ENCODE measurements around the gene CIDEB.

Gene CIDEB

GRCh38 chr14:24261969-24262327 is 45.8 kb downstream of the CIDEB start:
- H3K4me3 ChIP-seq (ENCODE audit: low read depth, low read length), result no peak overlapping the region
- ChIA-PET POLR2A (interaction anchor here (0.6 kb wide), 1 partner anchor 653 kb away, joined by 3 read pairs; no protein-coding TSS in a partner anchor), CTCF (interaction anchor here (7.9 to 16.0 kb wide), 2 partner anchors 8 to 18 kb away, joined by 57 to 155 read pairs; partner anchors contain the start of genes RABGGTA and TINF2)
- TF ChIP-seq CTCF (IDR thresholded peaks at IDR 0.05; ENCODE audit: insufficient read depth, low read length, missing control alignments), result no peak
- no peak for DNase-seq (ENCODE audit: low read depth, low spot score)

GRCh38 chr14:24261256-24261968 is 46.4 kb downstream of the CIDEB start:
- TF ChIP-seq CTCF (IDR thresholded peaks at IDR 0.05; ENCODE audit: insufficient read depth, low read length, missing control alignments), result no peak
- DNase-seq (ENCODE audit: low read depth, low spot score), result no peak
- ChIA-PET CTCF (interaction anchor here (0.7 to 16.0 kb wide), 3 partner anchors 9 to 47 kb away, joined by 3 to 155 read pairs (median 57); partner anchors contain the start of genes RABGGTA and TINF2), POLR2A (interaction anchor here (0.6 kb wide), 1 partner anchor 653 kb away, joined by 3 read pairs; no protein-coding TSS in a partner anchor)
- no peak overlapping the region for H3K4me3 ChIP-seq (ENCODE audit: low read depth, low read length)

- no peak for TF ChIP-seq CTCF (IDR thresholded peaks at IDR 0.05; ENCODE audit: insufficient read depth, low read length, missing control alignments)
- POLR2A ChIA-PET, result no interaction called here
These were observed 47.0 kb downstream of the CIDEB start for GRCh38 chr14:24260780-24261157.

GRCh38 chr14:24260026-24260779 is 47.6 kb downstream of the CIDEB start:
- POLR2A ChIA-PET, result no interaction called here
- no peak overlapping the region for H3K4me3 ChIP-seq (ENCODE audit: low read depth, low read length)
- CTCF ChIA-PET, result interaction anchor here (0.7 to 16.0 kb wide), 5 partner anchors 9 to 48 kb away, joined by 3 to 155 read pairs (median 7); partner anchors contain the start of genes RABGGTA and TINF2
- DNase-seq (ENCODE audit: low read depth, low spot score), result no peak
- no peak for TF ChIP-seq CTCF (IDR thresholded peaks at IDR 0.05; ENCODE audit: insufficient read depth, low read length, missing control alignments)

More at GRCh38 chr14:24260780-24261157, 47.0 kb downstream of the CIDEB start:
- DNase-seq (ENCODE audit: low read depth, low spot score), result no peak
- CTCF ChIA-PET, result interaction anchor here (0.7 to 16.0 kb wide), 4 partner anchors 9 to 48 kb away, joined by 3 to 155 read pairs (median 30); partner anchors contain the start of genes RABGGTA and TINF2
- H3K4me3 ChIP-seq (ENCODE audit: low read depth, low read length), result no peak overlapping the region

GRCh38 chr14:24259282-24260025 is 48.3 kb downstream of the CIDEB start:
- POLR2A ChIA-PET, result interaction anchor here (1.2 kb wide), 1 partner anchor 17 kb away, joined by 6 read pairs; the partner anchor contains the start of gene TINF2
- no peak overlapping the region for H3K4me3 ChIP-seq (ENCODE audit: low read depth, low read length)
- no peak for TF ChIP-seq CTCF (IDR thresholded peaks at IDR 0.05; ENCODE audit: insufficient read depth, low read length, missing control alignments)
- DNase-seq (ENCODE audit: low read depth, low spot score), result no peak
- CTCF ChIA-PET, result interaction anchor here (0.9 to 16.0 kb wide), 6 partner anchors 8 to 49 kb away, joined by 3 to 155 read pairs (median 6); partner anchors contain the start of genes CIDEB, MDP1, RABGGTA and TINF2

Measured in AG04449 (cell line).